ENCODE data around the gene PIK3R1.

GRCh38 chr5:68192679-68193060, 22.9 kb upstream of the PIK3R1 start:
- TF ChIP-seq CTCF (IDR thresholded peaks at IDR 0.05) (no peak), EP300 (IDR thresholded peaks at IDR 0.05) (no peak), POLR2A (IDR thresholded peaks at IDR 0.05; ENCODE audit: low read depth) (no peak)
